ENCODE measurements around the gene TMEM156.
A peak's percentile ranks its signal among the peaks of the same experiment; 100 is the strongest.

TMEM156 gene

GRCh38 chr4:39032218-39033085 is at the start of gene TMEM156:
Gene TMEM156 (minus strand): TSS chr4:39032409. CDS start chr4:39032313, 96 bp downstream.
- no peak for DNase-seq

GRCh38 chr4:39078829-39079228 is 46.6 kb upstream of the TMEM156 start:
- DNase-seq, result no peak

GRCh38 chr4:39068907-39069306 is 36.7 kb upstream of the TMEM156 start:
- no peak for DNase-seq

GRCh38 chr4:39067451-39067850 is 35.2 kb upstream of the TMEM156 start:
- no peak for DNase-seq

GRCh38 chr4:39067031-39067430 is 34.8 kb upstream of the TMEM156 start:
- DNase-seq, result no peak

- DNase-seq, result no peak
These were observed 34.2 kb upstream of the TMEM156 start for GRCh38 chr4:39066371-39066770.

GRCh38 chr4:39063430-39063829 is 31.2 kb upstream of the TMEM156 start:
- DNase-seq, result no peak

- no peak for DNase-seq
These were observed 30.5 kb upstream of the TMEM156 start for GRCh38 chr4:39062770-39063097.

- no peak for DNase-seq
These were observed 30.0 kb upstream of the TMEM156 start, which contains the start of gene KLHL5 for GRCh38 chr4:39062094-39062769. Gene KLHL5 (plus strand): TSS chr4:39062232. CDS start chr4:39062653, 421 bp downstream.

GRCh38 chr4:39061457-39061856 is 29.2 kb upstream of the TMEM156 start:
- no peak for DNase-seq

- no peak for DNase-seq
These were observed 23.8 kb upstream of the TMEM156 start for GRCh38 chr4:39056023-39056422.

GRCh38 chr4:39054497-39054896 is 22.3 kb upstream of the TMEM156 start:
- DNase-seq, result no peak

- DNase-seq, result no peak
These were observed 21.8 kb upstream of the TMEM156 start for GRCh38 chr4:39053983-39054382.

GRCh38 chr4:39051492-39051891 is 19.3 kb upstream of the TMEM156 start:
- DNase-seq, result no peak

- no peak for DNase-seq
These were observed 18.4 kb upstream of the TMEM156 start for GRCh38 chr4:39050590-39050989.

GRCh38 chr4:39048311-39048710 is 16.1 kb upstream of the TMEM156 start:
- DNase-seq, result no peak

GRCh38 chr4:39047681-39048080 is 15.5 kb upstream of the TMEM156 start:
- DNase-seq, result no peak

GRCh38 chr4:39046249-39046648 is 14.0 kb upstream of the TMEM156 start:
- no peak for DNase-seq

GRCh38 chr4:39045827-39046221 is 13.6 kb upstream of the TMEM156 start:
- no peak for DNase-seq

GRCh38 chr4:39044956-39045826 is 13.0 kb upstream of the TMEM156 start:
- no peak for DNase-seq

GRCh38 chr4:39044364-39044955 is 12.3 kb upstream of the TMEM156 start:
- peak; percentile 61 for DNase-seq

GRCh38 chr4:39043861-39044363 is 11.7 kb upstream of the TMEM156 start:
- peak; percentile 61 for DNase-seq
